Spleen (tissue), 7 donors: ENCODE results near the gene BET1L.

Experiments used
- CTCF ChIP-seq, 11 experiments: fragments of 200-600 bp in 7 of 11; fragments of 450-650 bp in 4 of 11; sonication (generic) in 4 of 11; IDR thresholded peaks in 8 of 11; conservative IDR thresholded peaks in 3 of 11; 1 replicate in 7 of 11; 2 replicates in 4 of 11; pipeline versions ENCODE4 v1.4.0 to v1.8.0; 2016 to 2021; ENCODE audit warnings: antibody characterized with exemption in 11 of 11, inconsistent platforms in 4 of 11, mild to moderate bottlenecking in 1 of 11
- POLR2A ChIP-seq, 3 donors: fragments of 450-650 bp; IDR thresholded peaks; one replicate each; pipeline ENCODE4 v1.5.1; 2017; ENCODE audit warnings: antibody characterized with exemption in 3 of 3, mild to moderate bottlenecking in 1 of 3
- POLR2AphosphoS5 ChIP-seq, 3 donors: sonication (generic); formaldehyde crosslinking; IDR thresholded peaks; one replicate each; pipeline ENCODE4 v1.5.1; 2017; ENCODE audit warnings: antibody characterized with exemption in 3 of 3
- donor health status: DM: no; HTN: no; CAD: no; lungs with moderate emphysema.
- donor health status: DM: no; HTN: no; CAD: no.
- donor health status: DM: no; HTN: no; CAD: no.

GRCh38 chr11:244376-244775, 37.2 kb upstream of the BET1L start:
- TF ChIP-seq POLR2A (IDR thresholded peaks at IDR 0.05) (no peak), CTCF (IDR thresholded peaks at IDR 0.05 in 8 of 11, conservative IDR thresholded peaks at IDR 0.05 in 3 of 11) (no peak), POLR2AphosphoS5 (IDR thresholded peaks at IDR 0.05) (no peak)
